Activated T-cell treated with anti-CD3 and anti-CD28 coated beads, Interleukin-2, amount 50 U/mL, for 48 hours (primary cell): Measurements from ENCODE around the gene RAB11FIP3.
"Not testable (repeated sequence)": the region's sequence is repeated elsewhere in the genome, so short reads cannot be mapped to it uniquely, and the experiment has no call there.

Source experiments
- DNase-seq, 2 experiments: peaks; one replicate each; pipeline ENCODE4 v3.0.0-alpha.2; 2020

Gene RAB11FIP3

DNA sequence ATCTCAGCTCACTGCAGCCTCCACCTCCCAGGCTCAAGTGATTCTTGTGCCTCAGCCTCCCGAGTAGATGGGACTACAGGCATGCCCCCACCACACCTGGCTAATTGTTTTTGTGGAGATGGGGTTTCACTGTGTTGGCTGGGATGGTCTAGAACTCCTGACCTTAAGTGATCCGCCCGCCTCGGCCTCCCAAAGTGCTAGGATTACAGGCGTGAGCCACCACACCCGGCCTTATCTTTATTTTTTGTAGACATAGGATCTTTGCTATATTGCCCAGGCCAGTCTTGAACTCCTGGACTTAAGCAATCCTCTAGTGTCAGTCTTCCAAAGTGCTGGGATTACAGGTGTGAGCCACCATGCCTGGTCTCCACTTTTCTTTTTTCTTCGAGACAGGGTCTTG, 44.0 kb downstream of the RAB11FIP3 start:
- not testable (repeated sequence) for DNase-seq

DNA sequence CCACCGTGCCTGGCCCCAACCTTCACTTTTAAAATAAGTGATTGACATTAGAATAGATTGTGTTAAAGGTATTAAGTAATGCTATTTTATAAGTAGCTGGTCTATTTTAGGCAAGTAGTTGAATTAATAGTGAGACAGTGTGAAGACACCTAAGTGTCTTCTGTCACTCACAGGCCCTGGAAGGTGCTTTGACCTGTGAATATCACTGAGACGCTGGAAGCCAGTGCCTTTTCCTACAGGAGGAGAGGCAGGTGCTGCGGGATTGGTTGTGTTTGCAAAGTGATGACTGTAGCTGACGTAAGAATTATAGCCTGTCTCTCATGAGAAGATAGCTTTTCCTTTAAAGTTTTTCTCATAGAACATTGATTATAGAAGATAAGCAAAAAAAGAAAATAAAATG, 45.0 kb downstream of the RAB11FIP3 start:
- no peak for DNase-seq

DNA sequence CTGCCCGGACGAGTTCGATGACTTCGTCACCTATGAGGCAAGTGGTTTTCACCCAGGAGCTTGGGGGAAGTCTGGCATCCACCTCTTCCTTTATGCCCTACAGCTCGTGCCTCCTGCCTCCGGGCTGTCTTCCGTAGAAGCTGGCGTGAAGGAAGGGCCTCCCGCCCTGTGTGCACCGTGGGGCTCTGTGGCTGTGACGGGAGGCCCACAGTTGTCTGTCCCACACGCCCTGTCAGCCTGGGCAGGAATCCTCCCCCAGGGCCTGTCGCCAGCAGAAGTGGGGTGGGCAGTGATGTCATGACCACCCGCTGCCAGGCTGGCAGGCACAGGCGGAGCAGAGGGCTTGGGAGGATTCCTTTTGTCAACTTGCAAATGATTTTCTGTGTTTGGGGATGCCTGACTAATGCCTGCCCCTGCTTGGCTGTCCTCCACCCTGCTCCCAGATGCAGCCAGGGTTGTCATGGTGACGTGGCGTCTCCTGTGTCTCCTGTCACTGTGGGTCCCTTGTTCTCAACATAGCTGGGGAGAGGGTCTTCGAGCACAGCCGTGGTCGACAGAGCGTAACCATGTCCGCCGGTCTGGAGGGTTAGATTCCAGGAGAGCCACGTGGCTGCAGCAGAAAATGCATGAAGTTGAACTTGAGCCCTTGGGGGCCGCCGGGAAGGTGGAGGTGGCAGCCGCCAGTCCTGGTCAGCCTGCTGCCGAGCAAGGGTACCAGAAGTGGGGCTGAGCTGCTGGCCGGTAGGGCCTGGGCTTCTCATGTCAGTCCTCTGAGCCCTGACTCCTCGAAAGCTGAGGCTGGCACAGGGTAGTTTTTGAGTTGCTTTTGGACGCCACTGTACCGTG, 46.1 kb downstream of the RAB11FIP3 start:
- DNase-seq, result no peak

DNA sequence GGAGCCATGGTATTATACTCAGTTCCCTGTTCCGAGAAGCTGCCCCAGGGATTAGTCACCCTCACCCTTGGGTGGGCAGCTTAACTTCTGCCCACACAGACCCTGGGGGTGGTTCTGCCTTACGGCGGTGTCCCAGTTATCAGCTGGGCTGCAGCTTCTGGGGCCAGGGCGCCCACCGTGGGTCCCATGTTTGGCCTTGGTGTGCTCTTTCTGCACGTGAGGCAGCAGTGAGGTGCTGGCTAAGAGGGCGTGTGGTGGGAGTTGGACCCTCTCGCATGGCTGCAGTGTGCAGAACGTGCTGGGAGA, 46.7 kb downstream of the RAB11FIP3 start:
- DNase-seq, result no peak

DNA sequence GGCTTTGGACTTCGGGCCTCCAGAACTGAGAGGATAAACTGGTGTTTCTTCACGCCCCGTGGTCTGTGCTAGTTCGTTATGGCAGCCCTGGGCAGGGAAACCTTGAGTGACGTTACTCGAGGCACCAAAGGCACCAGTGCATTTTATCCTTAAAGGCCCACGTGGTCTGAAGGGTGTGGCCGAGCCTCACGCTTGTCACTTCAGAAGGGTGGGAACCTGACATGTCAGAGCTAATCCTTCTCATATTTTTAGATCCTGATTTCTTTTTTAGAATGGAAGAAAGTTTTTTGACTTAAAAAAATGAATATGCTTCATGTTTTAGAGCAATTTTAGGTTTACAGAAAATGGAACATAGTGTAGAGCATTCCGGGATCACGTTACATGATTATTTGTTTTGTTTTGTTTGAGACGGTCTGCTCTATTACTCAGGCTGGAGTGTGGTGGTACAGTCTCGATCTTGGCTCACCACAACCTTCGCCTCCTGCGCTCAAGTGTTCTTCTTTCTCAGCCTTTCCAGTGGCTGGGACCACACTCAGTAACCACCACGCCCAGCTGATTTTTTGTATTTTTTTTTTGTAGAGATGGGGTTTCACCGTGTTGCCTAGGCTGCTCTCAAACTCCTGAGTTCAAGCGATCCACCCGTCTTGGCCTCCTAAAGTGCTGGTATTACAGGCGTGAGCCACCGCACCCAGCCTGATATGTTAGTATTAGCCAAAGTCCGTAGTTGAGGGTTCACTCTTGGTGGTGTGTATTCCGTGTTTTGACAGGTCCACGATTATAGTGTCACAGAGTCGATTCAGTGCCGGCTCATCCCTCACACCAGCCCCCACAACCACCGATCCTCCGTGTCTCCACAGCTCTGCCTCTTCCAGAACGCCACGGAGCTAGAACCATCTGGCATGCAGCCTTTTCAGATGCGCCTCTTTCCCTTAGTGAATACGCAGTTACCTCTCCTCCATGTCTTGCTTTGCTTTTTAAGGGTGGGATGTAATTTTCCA, 47.9 kb downstream of the RAB11FIP3 start:
- DNase-seq, result no peak

DNA sequence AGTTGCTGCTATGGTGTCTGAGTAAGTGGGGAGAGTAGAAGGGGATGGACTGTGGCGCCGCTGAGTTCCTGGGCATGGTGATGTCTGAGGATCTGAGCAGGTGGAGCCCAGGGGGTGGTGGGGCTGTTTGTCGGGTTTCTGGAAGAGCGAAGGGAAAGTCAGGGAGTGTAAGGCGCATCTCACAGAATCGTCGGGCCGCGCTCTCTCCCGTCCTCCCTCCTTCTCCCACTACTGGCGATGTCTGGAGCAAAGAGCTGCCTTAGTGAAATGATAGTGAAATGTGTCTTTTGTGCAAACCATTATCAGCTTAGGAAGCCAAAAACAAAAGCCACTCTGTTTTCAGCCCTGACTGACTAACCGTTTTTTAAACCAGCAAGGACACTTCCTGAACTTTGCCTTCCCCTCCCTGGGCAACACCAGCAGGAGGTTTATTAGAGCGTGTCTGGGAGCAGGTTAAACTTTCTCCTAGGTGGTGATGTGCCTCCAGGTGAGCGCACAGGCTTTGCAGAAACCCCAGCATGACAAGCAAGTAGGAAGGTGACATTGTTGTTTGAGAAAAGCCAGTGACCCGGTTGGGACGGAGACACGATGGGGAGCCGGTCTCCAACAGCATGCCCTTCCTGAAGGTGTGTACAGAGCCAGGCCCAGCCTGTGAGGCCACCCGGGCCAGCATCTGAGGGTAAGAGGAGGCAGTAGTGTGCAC, 49.1 kb downstream of the RAB11FIP3 start:
- no peak for DNase-seq

DNA sequence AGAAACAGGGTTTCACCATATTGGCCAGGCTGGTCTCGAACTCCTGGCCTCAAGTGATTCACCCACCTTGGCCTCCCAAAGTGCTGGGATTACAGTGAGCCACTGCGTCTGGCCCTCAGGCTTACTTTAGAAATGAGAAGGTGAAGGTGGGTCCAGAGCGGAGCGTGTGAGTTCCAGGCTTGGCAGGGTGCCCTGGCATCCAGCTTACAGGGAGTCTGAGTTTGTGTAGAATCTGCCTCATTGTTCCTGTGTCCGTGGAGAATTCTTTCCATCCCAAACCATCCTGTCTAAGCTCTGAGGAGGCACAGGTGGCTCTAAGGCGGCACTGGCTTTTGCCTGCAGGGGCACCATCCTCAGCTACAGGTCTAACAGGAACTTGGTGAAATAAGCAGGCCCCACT, 50.6 kb downstream of the RAB11FIP3 start:
- no peak for DNase-seq

DNA sequence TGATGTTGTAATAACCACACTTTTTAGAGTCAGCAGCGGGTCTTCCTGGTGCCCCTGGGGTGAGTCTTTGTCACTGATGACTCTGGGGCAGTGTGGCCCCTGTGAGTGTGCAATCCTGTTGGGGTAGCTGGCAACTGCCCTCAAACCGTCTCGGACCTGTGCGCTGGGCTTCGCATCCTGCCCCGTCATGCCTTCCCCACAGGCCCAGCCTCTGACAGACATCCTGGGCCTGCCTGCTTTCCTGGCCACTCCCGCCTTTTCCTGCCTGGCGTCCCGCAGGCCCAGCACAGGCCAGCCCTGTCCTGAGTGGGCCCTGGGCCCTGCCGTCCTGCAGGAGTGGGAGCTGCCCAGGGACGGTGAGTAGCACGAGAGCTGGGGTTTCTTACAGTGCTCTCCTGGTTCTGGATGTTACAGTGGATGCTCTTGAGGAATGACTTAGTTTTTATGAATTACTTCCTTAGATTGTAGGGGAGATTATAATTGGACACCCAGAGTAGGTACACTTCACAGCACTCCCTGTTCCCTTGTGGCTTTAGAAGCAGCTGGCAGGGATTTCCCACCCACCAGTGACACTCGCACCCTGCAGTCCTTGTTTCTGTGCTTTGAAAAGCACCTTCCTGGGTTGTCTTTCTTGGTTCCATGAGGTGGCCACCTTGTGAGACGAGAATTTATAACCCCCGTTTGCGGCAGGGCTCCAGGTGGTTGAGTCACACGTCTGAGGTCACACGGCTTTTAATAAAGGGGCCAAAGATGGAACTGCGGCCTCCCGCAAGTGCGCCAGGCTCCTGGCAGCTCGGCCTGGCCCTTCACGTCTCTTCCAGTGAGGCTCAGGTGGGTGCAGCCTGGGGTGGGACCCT, 52.1 kb downstream of the RAB11FIP3 start:
- no peak for DNase-seq

DNA sequence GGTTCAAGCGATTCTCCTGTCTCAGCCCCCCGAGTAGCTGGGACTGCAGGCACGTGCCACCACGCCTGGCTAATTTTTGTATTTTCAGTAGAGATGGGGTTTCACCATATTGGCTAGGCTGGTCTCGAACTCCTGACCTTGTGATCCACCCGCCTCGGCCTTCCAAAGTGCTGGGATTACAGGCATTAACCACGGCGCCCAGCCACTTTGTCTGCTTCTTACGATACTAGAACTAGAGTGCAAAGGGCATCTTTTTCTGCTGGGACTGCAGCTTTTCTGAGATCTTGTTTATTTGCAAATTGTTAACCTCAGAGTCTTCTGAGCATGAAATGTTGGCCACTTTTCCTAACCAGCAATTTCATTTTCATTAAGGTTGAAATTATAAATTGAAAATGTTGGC, 52.8 kb downstream of the RAB11FIP3 start:
- DNase-seq, result not testable (repeated sequence)

DNA sequence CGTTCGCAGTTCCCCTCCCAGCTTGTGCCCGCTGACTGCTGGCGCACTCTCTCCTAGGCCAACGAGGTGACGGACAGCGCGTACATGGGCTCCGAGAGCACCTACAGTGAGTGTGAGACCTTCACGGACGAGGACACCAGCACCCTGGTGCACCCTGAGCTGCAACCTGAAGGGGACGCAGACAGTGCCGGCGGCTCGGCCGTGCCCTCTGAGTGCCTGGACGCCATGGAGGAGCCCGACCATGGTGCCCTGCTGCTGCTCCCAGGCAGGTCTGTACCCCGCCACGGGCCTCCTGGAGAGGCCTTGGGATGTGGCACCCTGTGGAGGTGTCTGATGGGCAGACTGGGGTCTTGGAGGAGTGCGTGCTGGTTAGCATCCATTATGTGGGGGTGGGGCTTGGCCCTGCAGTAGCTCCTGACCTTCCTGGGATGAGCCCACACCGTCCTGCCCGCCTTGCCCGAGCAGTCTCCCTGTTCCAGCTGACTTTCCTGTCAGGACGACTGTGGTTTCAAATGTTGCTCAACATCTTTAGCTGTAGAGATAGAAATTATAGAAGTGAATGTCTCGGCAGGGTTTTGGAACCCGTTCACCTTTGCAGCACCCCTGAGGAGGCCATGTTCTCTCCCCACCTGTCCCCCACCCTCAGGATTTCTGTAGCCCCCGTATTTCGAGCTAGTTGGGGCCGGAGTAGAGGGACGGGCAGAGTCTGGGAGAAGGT, 57.2 kb downstream of the RAB11FIP3 start:
- no peak for DNase-seq

DNA sequence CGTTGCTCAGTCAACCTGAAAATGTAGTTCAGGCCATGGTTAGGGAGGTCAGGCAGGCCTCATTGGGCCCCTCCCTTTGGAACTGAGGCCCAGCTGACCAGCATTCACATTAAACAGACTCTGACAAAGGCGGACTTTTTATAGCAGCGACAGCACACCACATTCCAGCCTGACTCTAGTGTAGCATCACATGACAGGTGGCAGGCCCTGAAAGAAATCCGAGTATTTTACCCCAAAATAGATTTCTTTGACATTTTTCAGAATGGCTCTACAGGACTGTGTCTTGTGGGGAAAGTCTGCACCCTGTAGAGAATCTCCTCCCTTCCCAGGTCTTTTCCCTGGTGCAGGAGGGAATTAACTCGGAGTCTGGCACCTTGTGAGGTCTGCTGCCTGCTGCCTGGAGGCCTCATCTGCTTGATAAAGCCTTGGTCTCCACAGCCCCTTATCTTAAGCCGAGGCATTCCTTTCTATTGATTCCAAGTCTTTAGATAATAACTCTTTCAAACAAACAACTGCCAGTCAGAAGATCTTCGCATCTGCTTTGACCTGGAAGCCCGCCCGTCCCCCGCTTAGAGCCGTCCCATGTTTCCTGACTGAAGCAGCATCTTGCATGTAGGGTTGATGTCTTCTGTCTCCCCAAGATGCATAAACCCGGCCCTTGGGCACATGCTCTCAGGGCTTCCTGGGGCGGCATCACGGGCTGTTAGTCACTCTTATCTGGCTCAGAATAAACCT, 58.1 kb downstream of the RAB11FIP3 start:
- no peak for DNase-seq

DNA sequence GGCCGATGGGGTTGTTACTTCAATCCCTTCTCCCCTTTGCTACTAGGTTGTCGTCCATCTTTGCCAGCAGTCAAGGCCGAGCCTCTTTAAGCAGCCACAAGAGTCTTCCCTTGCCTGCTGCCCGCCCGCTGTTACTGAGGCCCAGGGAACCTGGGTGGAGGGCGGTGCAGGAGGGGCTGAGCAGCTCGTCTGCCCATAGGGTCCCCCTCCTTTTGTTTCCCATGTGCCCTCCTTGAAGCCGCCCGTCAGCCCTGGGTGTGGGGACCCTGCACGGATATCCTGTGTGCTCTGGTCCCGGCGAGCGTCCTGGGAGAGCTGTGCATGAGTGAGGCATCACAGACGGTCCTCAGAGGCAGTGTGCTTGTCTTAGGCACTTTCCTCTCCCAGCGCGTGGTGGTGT, 64.2 kb downstream of the RAB11FIP3 start:
- no peak for DNase-seq

DNA sequence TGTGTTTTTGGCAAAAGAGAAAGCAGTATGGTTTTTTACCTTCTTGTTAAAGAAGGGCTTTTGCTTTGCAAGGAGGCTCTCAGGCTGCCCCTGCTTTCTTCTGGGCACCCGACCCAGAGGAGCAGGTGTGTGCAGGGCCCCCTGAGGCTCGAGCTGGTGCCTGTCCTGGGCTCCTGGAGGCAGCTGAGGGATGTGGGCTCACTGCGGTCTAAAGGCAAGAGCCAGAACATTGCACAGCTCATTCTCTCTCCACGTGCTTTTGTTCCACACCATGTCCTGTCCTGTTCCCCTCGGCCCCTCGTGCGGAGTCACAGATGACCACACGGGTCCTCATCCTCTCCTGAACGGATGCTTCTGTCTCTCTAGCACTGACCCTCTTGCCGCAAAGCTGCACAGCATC, 65.3 kb downstream of the RAB11FIP3 start:
- no peak for DNase-seq

DNA sequence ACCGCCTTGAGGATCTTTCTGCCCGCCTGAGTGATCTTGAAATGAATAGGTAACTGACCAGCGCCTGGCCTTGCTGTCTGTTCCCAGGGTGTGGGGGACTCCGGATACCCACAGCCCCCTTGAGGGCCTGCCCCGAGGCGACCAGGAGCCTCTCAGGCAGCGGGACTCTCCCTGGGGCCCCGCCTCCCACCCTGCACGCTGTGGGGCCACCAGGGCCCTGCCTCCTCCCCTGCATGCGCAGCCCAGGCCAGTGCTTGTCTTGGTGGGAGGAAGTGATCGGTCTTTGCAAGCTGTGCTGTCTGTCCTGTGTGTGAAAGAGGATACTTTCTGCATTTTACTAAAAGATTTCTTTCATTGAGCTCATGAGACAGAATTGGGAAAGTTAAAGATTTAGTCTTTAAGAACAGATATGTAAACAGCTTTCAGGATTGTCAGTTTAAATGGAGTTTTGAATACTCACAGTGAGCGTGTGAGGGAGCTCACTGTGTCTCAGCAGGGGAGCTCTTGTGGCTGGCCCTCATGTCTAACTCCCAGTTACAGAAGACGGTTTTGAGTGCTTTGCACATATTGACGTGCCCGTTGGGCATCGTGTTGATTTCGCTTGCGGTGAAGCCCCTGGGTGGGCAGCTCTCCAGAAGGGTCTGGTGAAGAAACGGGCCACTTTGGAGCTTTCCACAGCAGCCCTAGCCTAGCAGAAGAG, 65.9 kb downstream of the RAB11FIP3 start:
- no peak for DNase-seq

DNA sequence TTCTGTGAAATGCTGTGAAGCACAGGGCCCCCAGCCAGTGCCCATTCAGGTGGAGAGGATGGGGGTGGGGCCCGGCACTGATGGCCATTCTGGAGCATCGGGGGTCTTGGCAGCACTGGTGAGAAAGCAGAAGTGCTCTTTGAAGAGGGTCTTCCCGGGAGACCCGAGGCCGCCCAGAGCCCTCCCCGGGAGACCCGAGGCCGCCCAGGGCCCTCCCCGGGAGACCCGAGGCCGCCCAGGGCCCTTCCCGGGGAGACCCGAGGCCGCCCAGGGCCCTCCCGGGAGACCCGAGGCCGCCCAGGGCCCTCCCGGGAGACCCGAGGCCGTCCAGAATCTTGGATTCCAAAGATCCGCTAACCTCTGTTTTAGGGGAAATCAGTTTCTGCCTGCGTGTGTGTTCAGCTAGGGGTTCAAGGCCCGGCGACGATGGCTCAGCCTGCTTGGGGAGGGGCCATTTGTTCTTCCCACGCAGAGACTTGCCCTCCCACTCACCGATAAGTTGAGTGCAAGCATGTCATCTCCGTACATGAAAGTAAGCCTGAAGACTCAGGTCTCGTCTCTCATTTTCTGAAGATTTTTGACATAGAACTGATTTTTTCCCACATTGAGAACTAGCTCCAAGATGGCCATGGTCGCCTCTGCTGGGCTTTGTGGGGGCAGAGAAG, 66.9 kb downstream of the RAB11FIP3 start:
- DNase-seq, result no peak

DNA sequence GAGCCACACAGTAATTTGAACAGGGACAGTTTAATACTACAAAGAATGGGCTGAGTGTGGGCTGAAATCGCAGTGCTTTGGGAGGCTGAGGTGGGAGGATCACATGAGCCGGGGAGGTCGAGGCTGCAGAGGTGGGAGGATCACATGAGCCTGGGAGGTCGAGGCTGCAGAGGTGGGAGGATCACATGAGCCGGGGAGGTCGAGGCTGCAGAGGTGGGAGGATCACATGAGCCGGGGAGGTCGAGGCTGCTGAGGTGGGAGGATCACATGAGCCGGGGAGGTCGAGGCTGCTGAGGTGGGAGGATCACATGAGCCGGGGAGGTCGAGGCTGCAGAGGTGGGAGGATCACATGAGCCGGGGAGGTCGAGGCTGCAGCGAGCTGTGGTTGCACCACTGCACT, 69.2 kb downstream of the RAB11FIP3 start:
- DNase-seq, result not testable (repeated sequence)

DNA sequence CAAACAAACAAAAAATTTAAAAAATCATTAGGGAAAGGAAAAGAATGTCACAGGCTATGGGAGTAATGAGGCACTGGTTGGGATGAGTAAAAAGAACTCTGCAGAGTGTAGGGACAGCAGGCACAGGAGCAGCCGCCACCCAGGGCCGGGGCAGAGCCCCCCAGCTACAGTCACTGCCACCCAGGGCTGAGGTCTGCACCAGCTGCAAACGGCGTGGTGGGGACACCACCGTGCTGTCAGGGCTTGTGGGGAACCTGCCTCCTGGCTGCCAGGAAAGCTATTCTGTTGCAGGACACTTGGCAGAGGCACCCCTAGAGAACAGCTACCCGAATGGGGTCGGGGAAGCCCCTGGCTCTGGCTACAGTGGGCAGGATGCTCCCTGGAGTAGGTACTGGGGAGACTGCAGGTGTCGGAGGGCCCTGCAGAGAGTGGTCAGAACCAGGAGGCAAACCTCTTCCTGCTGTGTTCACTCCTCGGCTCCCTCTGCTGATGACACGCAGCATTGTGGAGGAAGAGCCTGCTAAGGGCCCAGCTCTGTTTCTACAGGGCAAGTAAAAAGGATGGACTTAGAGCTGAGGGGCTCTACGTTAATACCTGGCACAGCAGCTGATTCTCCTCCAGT, 69.8 kb downstream of the RAB11FIP3 start:
- DNase-seq, result peak; percentile 44 to 45

DNA sequence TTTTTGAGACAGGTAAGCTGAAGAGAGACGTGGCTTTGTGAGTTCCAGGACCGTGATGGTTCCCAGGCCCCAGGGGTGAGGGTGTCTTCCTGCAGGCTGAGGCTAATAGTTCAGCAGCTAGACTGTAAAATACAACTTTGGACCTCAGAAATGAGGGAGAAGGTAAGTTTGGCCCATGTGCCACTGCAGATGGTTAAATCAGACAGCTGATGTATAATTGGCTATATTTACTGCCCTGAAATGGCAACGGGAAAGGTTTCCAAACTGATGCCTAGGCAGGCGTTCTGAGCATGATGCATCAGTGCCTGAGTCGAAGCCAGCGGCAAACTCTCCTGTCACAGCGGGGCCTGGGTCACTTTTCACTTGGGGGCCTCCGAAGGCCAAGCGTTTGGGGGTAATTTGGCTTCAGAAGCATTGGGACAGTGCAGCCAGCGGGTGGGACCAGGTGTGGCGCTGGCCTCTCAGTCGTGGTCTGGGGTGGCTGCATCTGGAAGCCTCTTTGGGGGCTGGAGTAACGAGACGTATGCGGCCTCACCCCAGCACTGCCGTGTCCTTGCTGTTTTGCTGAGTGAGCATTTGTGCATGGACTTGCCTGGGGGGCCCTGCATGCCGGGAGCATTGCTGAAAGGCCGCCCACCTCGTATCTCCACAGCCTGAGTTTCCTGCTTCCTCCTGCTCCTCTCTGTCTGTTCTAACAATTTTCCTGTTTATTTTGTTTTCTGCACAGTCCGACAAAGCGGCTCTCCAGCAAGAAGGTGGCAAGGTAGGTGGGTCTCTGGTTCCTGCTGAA, 70.8 kb downstream of the RAB11FIP3 start:
- DNase-seq, result no peak
